SK-MEL-5 (cell line): ENCODE data around the gene ISOC2. TPM values are rescaled to one million over a fixed set of nuclear protein-coding genes. Genes with fewer than 3 reads are reported as not detected.
A peak's percentile ranks its signal among the peaks of the same experiment; 100 is the strongest.

ENCODE experiments used
- DNase-seq: peaks from one replicate; pipeline ENCODE4 v3.0.0-alpha.2; 2016; ENCODE audit warnings: low read depth, low spot score
- in situ Hi-C: cut with HindIII; loops from 2 replicates; pipeline ENCODE4 v1.10.0; 2016; ENCODE audit warnings: low sequenced_read_pairs, high pct_unique_total_duplicates, low pct_unique_long_range_greater_than_20kb
- total RNA-seq: library from RNA; depleted of rRNA; stranded (reverse); fragments of >200 nt; shearing (Covaris generic); gene quantifications from 2 replicates; pipeline ENCODE4 v1.2.3, GENCODE V29; 2014

ISOC2 gene
- total RNA-seq, 1 experiment from 2014 or later = 79.2 TPM

- no peak for DNase-seq
- in situ Hi-C loops = no loop called here
Observed at GRCh38 chr19:55491546-55492360, 30.3 kb upstream of the ISOC2 start.

GRCh38 chr19:55490478-55491432, 29.3 kb upstream of the ISOC2 start:
- DNase-seq = no peak
- in situ Hi-C loops = no loop called here

GRCh38 chr19:55489711-55490477, 28.5 kb upstream of the ISOC2 start:
- in situ Hi-C loops = no loop called here
- no peak for DNase-seq

- in situ Hi-C loops = no loop called here
- no peak for DNase-seq
Observed at GRCh38 chr19:55488986-55489710, 27.7 kb upstream of the ISOC2 start.

GRCh38 chr19:55487924-55488687, 26.7 kb upstream of the ISOC2 start, which contains the start of gene SSC5D:
TSS of gene SSC5D (plus strand) at chr19:55488436. CDS start at chr19:55488590, 154 bp downstream.
- in situ Hi-C loops = no loop called here
- no peak for DNase-seq

GRCh38 chr19:55486971-55487923, 25.8 kb upstream of the ISOC2 start:
- in situ Hi-C loops = no loop called here
- DNase-seq = no peak

GRCh38 chr19:55486043-55486970, 24.9 kb upstream of the ISOC2 start:
- in situ Hi-C loops = no loop called here
- no peak for DNase-seq

GRCh38 chr19:55485439-55486011, 24.1 kb upstream of the ISOC2 start:
- in situ Hi-C loops = no loop called here
- no peak for DNase-seq

GRCh38 chr19:55484593-55485438, 23.4 kb upstream of the ISOC2 start, which contains the start of gene NAT14:
TSS of gene NAT14 (plus strand) at chr19:55485188. CDS start at chr19:55485709, 521 bp downstream.
- in situ Hi-C loops = no loop called here
- peak; percentile 51 for DNase-seq

- in situ Hi-C loops = no loop called here
- no peak for DNase-seq
Observed at GRCh38 chr19:55483706-55484592, 22.5 kb upstream of the ISOC2 start.

- in situ Hi-C loops = no loop called here
Observed at GRCh38 chr19:55482967-55483705, 21.7 kb upstream of the ISOC2 start.

More at GRCh38 chr19:55482967-55483705, 21.7 kb upstream of the ISOC2 start:
- no peak for DNase-seq
